K562 (cell line): Measurements from ENCODE around the gene GLTPD2. TPM values are rescaled to one million over a fixed set of nuclear protein-coding genes. Genes with fewer than 3 reads are reported as not detected.

Source experiments
- CBFA2T3 ChIP-seq: fragments of 450-650 bp; IDR thresholded peaks from 2 replicates; pipeline ENCODE4 v1.6.1; 2017
- CBFB ChIP-seq: sonication (generic); formaldehyde crosslinking; IDR thresholded peaks from 2 replicates; pipeline ENCODE4 v1.4.0; 2020; ENCODE audit warnings: mild to moderate bottlenecking, missing genetic modification reagents
- CTCF ChIP-seq, 3 experiments: IDR thresholded peaks in 2 of 3; conservative IDR thresholded peaks in 1 of 3; 2 replicates each; pipeline ENCODE4 v1.5.1; 2011 to 2012; ENCODE audit warnings: low read length in 3 of 3, mild to moderate bottlenecking in 3 of 3, control low read depth in 2 of 3, improper control_type of control experiment in 1 of 3, inconsistent platforms in 1 of 3, low read depth in 1 of 3, mixed read lengths in 1 of 3, moderate library complexity in 1 of 3; ENCODE audit not compliant: insufficient read depth in 2 of 3
- FOXP1 ChIP-seq: sonication (generic); formaldehyde crosslinking; IDR thresholded peaks from 2 replicates; pipeline ENCODE4 v1.8.0; 2022; ENCODE audit warnings: mild to moderate bottlenecking, missing genetic modification reagents
- HDGF ChIP-seq: fragments of 450-650 bp; IDR thresholded peaks from 2 replicates; pipeline ENCODE4 v1.6.1; 2016
- HMGXB4 ChIP-seq: sonication (generic); formaldehyde crosslinking; IDR thresholded peaks from 2 replicates; pipeline ENCODE4 v1.8.1; 2023; ENCODE audit warnings: mild to moderate bottlenecking, missing genetic modification reagents
- HOMEZ ChIP-seq: fragments of 250-450 bp; sonication (Bioruptor Pico); IDR thresholded peaks from 2 replicates; pipeline ENCODE4 v1.4.0; 2020; ENCODE audit warnings: mild to moderate bottlenecking, moderate library complexity
- KLF13 ChIP-seq: fragments of 450-650 bp; IDR thresholded peaks from 2 replicates; pipeline ENCODE4 v1.6.1; 2016; ENCODE audit warnings: missing genetic modification characterization, low read depth, mild to moderate bottlenecking, missing compliant biosample characterization, moderate library complexity, borderline replicate concordance
- MBD1 ChIP-seq: fragments of 250-450 bp; sonication (Bioruptor Pico); IDR thresholded peaks from 2 replicates; pipeline ENCODE4 v1.8.0; 2022; ENCODE audit warnings: inconsistent platforms
- MIER1 ChIP-seq: fragments of 450-650 bp; IDR thresholded peaks from 2 replicates; pipeline ENCODE4 v1.6.1; 2016; ENCODE audit warnings: antibody characterized with exemption, mild to moderate bottlenecking, low read depth
- PHF8 ChIP-seq: fragments of 200-600 bp; sonication (generic); IDR thresholded peaks from 2 replicates; pipeline ENCODE4 v1.6.1; 2012; ENCODE audit warnings: mixed run types, mild to moderate bottlenecking, inconsistent platforms, low read length, moderate library complexity, borderline replicate concordance
- SIN3B ChIP-seq: fragments of 450-650 bp; IDR thresholded peaks from 2 replicates; pipeline ENCODE4 v1.6.1; 2017; ENCODE audit warnings: low read depth, mild to moderate bottlenecking, moderate library complexity
- UBTF ChIP-seq, 2 experiments: IDR thresholded peaks; 2 replicates each; pipeline ENCODE4 v1.6.1; 2012; ENCODE audit warnings: improper control_type of control experiment in 2 of 2, low read depth in 2 of 2, low read length in 2 of 2, borderline replicate concordance in 1 of 2
- ZFPM2 ChIP-seq: fragments of 250-450 bp; sonication (Bioruptor Pico); IDR thresholded peaks from 2 replicates; pipeline ENCODE4 v1.5.1; 2022; ENCODE audit warnings: mild to moderate bottlenecking
- ZNF121 ChIP-seq: sonication (generic); formaldehyde crosslinking; conservative IDR thresholded peaks from 2 replicates; pipeline ENCODE4 v1.8.0; 2022; ENCODE audit warnings: missing genetic modification reagents
- ZNF184 ChIP-seq: sonication (generic); formaldehyde crosslinking; IDR thresholded peaks from 2 replicates; pipeline ENCODE4 v1.5.0; 2020; ENCODE audit warnings: missing genetic modification reagents
- ZNF316 ChIP-seq: fragments of 450-650 bp; IDR thresholded peaks from 2 replicates; pipeline ENCODE4 v1.6.1; 2016
- ZNF551 ChIP-seq: fragments of 250-450 bp; sonication (Bioruptor Pico); IDR thresholded peaks from 2 replicates; pipeline ENCODE4 v1.5.0; 2021; ENCODE audit warnings: mild to moderate bottlenecking, moderate library complexity
- ZNF785 ChIP-seq: fragments of 250-450 bp; sonication (Bioruptor Pico); IDR thresholded peaks from 2 replicates; pipeline ENCODE4 v1.4.0; 2020; ENCODE audit warnings: mild to moderate bottlenecking
- polyA plus RNA-seq, 8 experiments: library from polyadenylated mRNA; depleted of rRNA in 4 of 8; stranded (reverse) in 5 of 8; unstranded in 3 of 8; fragments of >200 nt; fragmentation: Nextera tagmentation in 2 of 8; fragmentation: Illumina TruSeq in 1 of 8; extraction: Ambion mirVana in 2 of 8; extraction: Trizol in 1 of 8; gene quantifications; 2 replicates each; pipeline versions ENCODE4 v1.2.1 to v1.2.3, GENCODE V29; 2011 to 2014; ENCODE audit warnings: inconsistent platforms in 1 of 8, missing spikeins in 1 of 8
- total RNA-seq, 7 experiments: library from RNA; depleted of rRNA in 6 of 7; stranded (reverse); fragments of >200 nt in 6 of 7; fragmentation: Illumina TruSeq in 2 of 7; extraction: Trizol in 2 of 7; gene quantifications; 2 replicates each; pipeline versions ENCODE4 v1.2.1 to v1.2.3, GENCODE V29; 2011 to 2021; ENCODE audit warnings: low replicate concordance in 1 of 7

GLTPD2 gene
- total and polyA plus RNA-seq, 9 of the 15 experiments (the other 6 are each of a cell fraction or from before 2014, with no cell fraction given): not detected

GRCh38 chr17:4789951-4790704 lies 1.4 kb downstream of the GLTPD2 start (continued):
- no peak for TF ChIP-seq HMGXB4 (CRISPR knock-in tag)
- no peak for TF ChIP-seq KLF13 (tag)
- no peak for TF ChIP-seq ZNF121 (CRISPR knock-in tag)
- TF ChIP-seq HOMEZ: no peak
- no peak for TF ChIP-seq CBFB (CRISPR knock-in tag)
- no peak for TF ChIP-seq ZNF316
- TF ChIP-seq UBTF (IDR thresholded peaks at IDR 0.05; ENCODE audit: borderline replicate concordance in 1 of 2, low read depth in 2 of 2, low read length in 2 of 2): peak; percentile 85 to 91; a peak in 2 of 4 replicates
- TF ChIP-seq PHF8: peak; percentile 85; the same call in 1 of the 2 replicates
- TF ChIP-seq FOXP1 (CRISPR knock-in tag): peak; percentile 86; the same call in 1 of the 2 replicates
- no peak for TF ChIP-seq ZFPM2 (CRISPR knock-in tag)
- 0 out of 2 replicates have a peak, but pooled peaks have one; percentile 5 for TF ChIP-seq CBFA2T3
- TF ChIP-seq ZNF785: no peak
- TF ChIP-seq MIER1: no peak
- TF ChIP-seq ZNF551 (CRISPR knock-in tag): no peak
- TF ChIP-seq HDGF: no peak
- TF ChIP-seq CTCF (IDR thresholded peaks at IDR 0.05 in 2 of 3, conservative IDR thresholded peaks at IDR 0.05 in 1 of 3; ENCODE audit: insufficient read depth in 2 of 3, low read depth in 1 of 3, low read length in 3 of 3): peak; percentile 70 to 98 (median 86)
- no peak for TF ChIP-seq ZNF184 (CRISPR knock-in tag)
- peak; percentile 60 for TF ChIP-seq SIN3B
- TF ChIP-seq MBD1 (CRISPR knock-in tag): no peak
